GM12878 (cell line): ENCODE results near the gene ATP13A4. TPM values are rescaled to one million over a fixed set of nuclear protein-coding genes. Genes with fewer than 3 reads are reported as not detected.

ENCODE experiments used
- ATAC-seq: fragments of 200-7000 bp; cut with Tn5 transposase; 3 replicates; pipeline ENCODE4 v1.9.1; 2020; ENCODE audit warnings: mild to moderate bottlenecking, moderate library complexity
- BruUV-seq: library from RNA; stranded (reverse); fragments of 400-500 nt; replicated peaks from 2 replicates; lab custom pipeline; 2021; lab: Mats Ljungman, UMichigan
- CTCF ChIA-PET: fragments of 300-600 bp; sonication (Branson Sonifier 250); formaldehyde crosslinking; extraction: SDS; loops from one replicate; lab custom pipeline; 2021; ENCODE audit warnings: inconsistent platforms; lab: Yijun Ruan, JAX
- POLR2A ChIA-PET: fragments of 350-600 bp; formaldehyde crosslinking; extraction: SDS; loops from one replicate; lab custom pipeline; 2021; ENCODE audit warnings: inconsistent platforms; lab: Charles Lee
- RAD21 ChIA-PET: fragments of 300-600 bp; sonication (Branson Sonifier 250); formaldehyde crosslinking; loops from one replicate; lab custom pipeline; 2023; ENCODE audit warnings: antibody characterized with exemption; ENCODE audit not compliant: unreplicated experiment; lab: Charles Lee
- SMC1A ChIA-PET: fragments of 300-600 bp; sonication (Branson Sonifier 250); formaldehyde crosslinking; loops from one replicate; lab custom pipeline; 2023; ENCODE audit not compliant: unreplicated experiment, uncharacterized antibody; lab: Charles Lee
- DNase-seq: peaks from one replicate; pipeline ENCODE4 v3.0.0-alpha.2; 2011; ENCODE audit warnings: low read depth, low spot score
- FAIRE-seq: peaks from 3 replicates; lab custom pipeline; 2011; peaks lifted over from hg19 to GRCh38; lab: Jason Lieb, UNC
- H2AFZ ChIP-seq: 2 replicates; pipeline ENCODE4 v1.6.0; 2011; ENCODE audit warnings: low read depth, low read length, control low read depth; ENCODE audit not compliant: control insufficient read depth
- H3K27ac ChIP-seq: 2 replicates; pipeline ENCODE4 v1.5.1; 2011; ENCODE audit warnings: control low read depth; ENCODE audit not compliant: control insufficient read depth, insufficient read depth
- H3K27me3 ChIP-seq, 2 experiments: replicated peaks in 1 of 2; 2 replicates each; pipeline versions ENCODE4 v1.6.0 to v1.6.1; 2011; ENCODE audit warnings: low read length in 1 of 2; ENCODE audit not compliant: control insufficient read depth in 2 of 2, insufficient read depth in 2 of 2
- H3K36me3 ChIP-seq, 2 experiments: 2 replicates each; pipeline ENCODE4 v1.5.1; 2011; ENCODE audit warnings: low read length in 1 of 2; ENCODE audit not compliant: control insufficient read depth in 2 of 2, insufficient read depth in 2 of 2
- H3K4me1 ChIP-seq: 2 replicates; pipeline ENCODE4 v1.6.1; 2011; ENCODE audit warnings: mild to moderate bottlenecking, low read length, moderate library complexity, mixed read lengths; ENCODE audit not compliant: control insufficient read depth, insufficient read depth
- H3K4me2 ChIP-seq: 2 replicates; pipeline ENCODE4 v1.6.0; 2011; ENCODE audit warnings: control low read depth; ENCODE audit not compliant: control insufficient read depth, insufficient read depth
- H3K4me3 ChIP-seq: fragments of 200-600 bp; sonication (generic); 2 replicates; pipeline ENCODE4 v1.5.1; 2016
- H3K79me2 ChIP-seq: 2 replicates; pipeline ENCODE4 v1.6.0; 2011; ENCODE audit warnings: low read length; ENCODE audit not compliant: control insufficient read depth, insufficient read depth
- H3K9ac ChIP-seq: 2 replicates; pipeline ENCODE4 v1.8.0; 2011; ENCODE audit warnings: low read length, control low read depth, mixed read lengths; ENCODE audit not compliant: control insufficient read depth, insufficient read depth
- H3K9me3 ChIP-seq: replicated peaks from 3 replicates; pipeline ENCODE4 v1.5.1; 2011; ENCODE audit warnings: mild to moderate bottlenecking, low read length; ENCODE audit not compliant: control insufficient read depth, insufficient read depth
- H4K20me1 ChIP-seq: 2 replicates; pipeline ENCODE4 v1.6.0; 2011; ENCODE audit not compliant: control insufficient read depth, insufficient read depth
- ATF2 ChIP-seq: IDR thresholded peaks from 2 replicates; pipeline ENCODE4 v1.6.1; 2012; ENCODE audit warnings: low read length, inconsistent platforms
- ATF7 ChIP-seq: fragments of 450-650 bp; IDR thresholded peaks from 2 replicates; pipeline ENCODE4 v1.6.1; 2016; ENCODE audit warnings: low read depth, mild to moderate bottlenecking
- CBX3 ChIP-seq: fragments of 200-600 bp; sonication (generic); IDR thresholded peaks from 2 replicates; pipeline ENCODE4 v1.6.1; 2016; ENCODE audit warnings: low read depth, borderline replicate concordance
- GATAD2B ChIP-seq: fragments of 450-650 bp; conservative IDR thresholded peaks from 2 replicates; pipeline ENCODE4 v1.6.1; 2017; ENCODE audit warnings: low read depth, mild to moderate bottlenecking, moderate library complexity
- HDGF ChIP-seq: fragments of 450-650 bp; IDR thresholded peaks from 2 replicates; pipeline ENCODE4 v1.6.1; 2016; ENCODE audit warnings: antibody characterized with exemption
- KLF5 ChIP-seq: fragments of 450-650 bp; IDR thresholded peaks from 2 replicates; pipeline ENCODE4 v1.6.1; 2014; ENCODE audit warnings: mild to moderate bottlenecking; ENCODE audit not compliant: partially characterized antibody
- POLR2A ChIP-seq: IDR thresholded peaks from 2 replicates; pipeline ENCODE4 v1.6.1; 2011; ENCODE audit warnings: low read depth, mild to moderate bottlenecking, low read length
- RELA ChIP-seq: fragments of 450-650 bp; IDR thresholded peaks from 2 replicates; pipeline ENCODE4 v1.8.0; 2014; ENCODE audit warnings: borderline replicate concordance; ENCODE audit not compliant: partially characterized antibody
- SKIL ChIP-seq: fragments of 450-650 bp; IDR thresholded peaks from 2 replicates; pipeline ENCODE4 v1.6.1; 2017; ENCODE audit warnings: mild to moderate bottlenecking, low read depth, inconsistent platforms; ENCODE audit not compliant: poor library complexity, severe bottlenecking
- SUZ12 ChIP-seq: fragments of 200-600 bp; sonication (generic); IDR thresholded peaks from one replicate; pipeline ENCODE4 v1.6.1; 2018; ENCODE audit warnings: antibody characterized with exemption, mild to moderate bottlenecking; ENCODE audit not compliant: unreplicated experiment
- WRNIP1 ChIP-seq: IDR thresholded peaks from 2 replicates; pipeline ENCODE4 v1.6.1; 2011; ENCODE audit warnings: low read depth, low read length, improper control_type of control experiment, borderline replicate concordance
- WGBS: methylation state at CpG from one replicate; pipeline ENCODE4 v1.1.6; 2016; ENCODE audit warnings: low lambda C conversion rate; ENCODE audit not compliant: insufficient replicate concordance, insufficient coverage; ENCODE audit errors: missing lambda C conversion rate; 5-methylcytosine and 5-hydroxymethylcytosine counted together
- in situ Hi-C: fragments of 300-500 bp; cut with MboI; formaldehyde crosslinking; loops from 9 replicates; pipeline ENCODE4 v1.14.3; 2018; ENCODE audit warnings: mixed read lengths
- intact Hi-C: fragments of 100-400 bp; cut with micrococcal nuclease; formaldehyde crosslinking; loops from one replicate; pipeline ENCODE4 v1.14.2; 2022; ENCODE audit not compliant: unreplicated experiment
- polyA plus RNA-seq, 11 experiments: library from polyadenylated mRNA; depleted of rRNA in 4 of 11; unstranded in 6 of 11; stranded (reverse) in 5 of 11; fragments of >200 nt; fragmentation: Nextera tagmentation in 4 of 11; fragmentation: Illumina TruSeq in 1 of 11; extraction: Ambion mirVana in 4 of 11; extraction: Trizol in 1 of 11; gene quantifications; 1 replicate in 1 of 11; 2 replicates in 10 of 11; pipeline versions ENCODE4 v1.2.1 to v1.2.3, GENCODE V29; 2011 to 2016; ENCODE audit warnings: inconsistent platforms in 2 of 11, missing spikeins in 2 of 11, low read depth in 1 of 11
- total RNA-seq, 4 experiments: library from RNA; depleted of rRNA in 3 of 4; stranded (reverse); fragments of >200 nt in 3 of 4; fragmentation: Illumina TruSeq in 1 of 4; extraction: Trizol in 1 of 4; gene quantifications; 2 replicates each; pipeline versions ENCODE4 v1.2.1 to v1.2.3, GENCODE V29; 2013 to 2021

ATP13A4 gene
- total and polyA plus RNA-seq, 10 of the 15 experiments (the other 5 are each of a cell fraction or from before 2014, with no cell fraction given), result 0.29 to 1.7 (median 1.0) TPM; not detected in 1

GRCh38 chr3:193594946-193595689 is 40.4 kb upstream of the ATP13A4 start (continued):
- TF ChIP-seq KLF5 (no peak), SKIL (no peak), ATF2 (no peak), GATAD2B (no peak)
- TF ChIP-seq, all 136 proteins: peak for 0

- ATAC-seq (peak; percentile 60), FAIRE-seq (no peak), DNase-seq (no peak)
- peak overlapping the region; percentile 98 for H3K9ac ChIP-seq
- H4K20me1 ChIP-seq, result no peaks in the 10 kb centered on the region
- TF ChIP-seq HDGF, result peak; percentile 72; the same call in 1 of the 2 replicates
- TF ChIP-seq SUZ12, result no peak
- TF ChIP-seq ATF7, result 0 out of 2 replicates have a peak, but pooled peaks have one; percentile 24
- TF ChIP-seq CBX3, result no peak
- TF ChIP-seq POLR2A, result no peak
- TF ChIP-seq RELA, result no peak
- TF ChIP-seq WRNIP1, result peak; percentile 22; the same call in 1 of the 2 replicates
- in situ Hi-C loops (no loop called here), intact Hi-C loops (no loop called here)
- no peaks in the 10 kb centered on the region for H3K4me1 ChIP-seq
- RAD21 ChIA-PET, result no interaction called here
- H3K79me2 ChIP-seq, result peaks cover 58% of the 10 kb centered on the region
- CTCF ChIA-PET, result no interaction called here
- no TSS peak for BruUV-seq
- H3K9me3 ChIP-seq, result no peaks in the 10 kb centered on the region
- peak overlapping the region; percentile 86 for H3K4me3 ChIP-seq
- H3K27me3 ChIP-seq, result no peaks in the 10 kb centered on the region
- H2AFZ ChIP-seq, result peak overlapping the region; percentile 99
- peak overlapping the region; percentile 81 for H3K4me2 ChIP-seq
- H3K36me3 ChIP-seq, result no peaks in the 10 kb centered on the region
- peak overlapping the region; percentile 91 for H3K27ac ChIP-seq
- POLR2A ChIA-PET, result no interaction called here
- SMC1A ChIA-PET, result interaction anchor here (0.9 kb wide), 1 partner anchor 9 kb away, joined by 3 read pairs; no protein-coding TSS in a partner anchor
- 2% methylated on average over 11 of the region's 11 CpGs for WGBS
Measured at GRCh38 chr3:193593668-193594030, 39.0 kb upstream of the ATP13A4 start.
